ENCODE measurements around the gene HCRTR2.

DNA sequence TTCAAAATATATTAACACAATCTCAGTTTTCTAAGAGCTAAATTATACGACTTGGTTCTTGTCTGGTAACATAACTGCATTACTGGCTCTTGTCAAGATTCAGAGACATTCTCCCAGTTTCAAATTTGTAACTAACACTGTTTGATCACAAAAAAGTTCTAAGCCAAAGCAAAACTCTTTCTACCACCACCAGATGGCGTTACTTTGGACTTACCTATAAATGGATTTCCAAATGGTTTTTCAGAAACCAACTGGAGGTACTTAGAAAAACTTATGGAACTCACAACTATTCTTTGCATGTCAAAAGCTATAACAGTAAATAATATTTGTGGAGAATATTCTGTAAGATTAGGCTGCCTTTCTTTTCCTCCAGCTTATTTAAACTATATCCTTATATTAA is 118.8 kb downstream of the HCRTR2 start:
- peak; percentile 55 for TF ChIP-seq CTCF (IDR thresholded peaks at IDR 0.05; ENCODE audit: low read depth, low read length, poor library complexity, severe bottlenecking)
- TF ChIP-seq EZH2phosphoT487 (IDR thresholded peaks at IDR 0.05; ENCODE audit: borderline replicate concordance, low read length), result no peak
